ENCODE results near the gene ALX3. TPM values are rescaled to one million over a fixed set of nuclear protein-coding genes. Genes with fewer than 3 reads are reported as not detected.

Gene ALX3
- total RNA-seq, 1 experiment from 2014 or later = not detected

DNA sequence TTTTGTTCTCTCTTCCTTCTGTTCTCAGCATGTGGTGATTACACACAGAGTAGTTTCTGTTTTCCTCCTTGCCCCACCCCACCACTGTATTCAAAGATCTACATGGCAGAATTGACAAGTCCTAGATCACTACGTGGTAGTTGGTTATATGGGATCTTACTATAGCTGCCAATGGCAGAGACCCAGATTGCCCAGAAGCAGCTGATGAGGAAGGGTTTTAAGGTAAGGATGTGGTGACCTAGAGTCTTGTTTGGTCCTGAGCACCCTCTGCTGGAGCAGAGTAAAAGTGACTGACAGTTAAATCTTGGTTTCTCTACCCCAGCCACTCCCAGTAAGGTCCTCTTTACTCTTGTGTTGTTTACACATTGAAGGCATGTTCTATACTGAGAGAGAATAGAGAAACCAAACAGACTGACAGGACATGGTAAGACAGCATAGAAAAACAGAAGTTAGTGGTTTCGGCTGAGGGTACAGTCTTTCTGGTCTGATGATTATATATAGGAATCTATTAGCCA, 58.9 kb downstream of the ALX3 start:
- H3K9me2 ChIP-seq (ENCODE audit: insufficient read depth) = no peaks in the 10 kb centered on the region
- peaks cover 63% of the 10 kb centered on the region for H3F3A ChIP-seq (ENCODE audit: insufficient read depth, low read depth)
- peak; percentile 27 to 59 for DNase-seq
- intact Hi-C loops (cut with micrococcal nuclease; ENCODE audit: unreplicated experiment) = loop anchor here (1.0 to 5.0 kb wide), 2 partner anchors 27 to 369 kb away; partner anchors contain the start of gene AHCYL1
- ChIA-PET CTCF (interaction anchor here (0.7 to 1.9 kb wide), 5 partner anchors 23 to 234 kb away, joined by 3 to 9 read pairs (median 3); partner anchors contain the start of gene AHCYL1), POLR2A (ENCODE audit: unreplicated experiment) (no interaction called here)
- no peak overlapping the region for H2AFZ ChIP-seq
- no peak overlapping the region for H3K4me2 ChIP-seq
- no peak for TF ChIP-seq EZH2 (IDR thresholded peaks at IDR 0.05; ENCODE audit: low read depth)
- TF ChIP-seq CTCF (conservative IDR thresholded peaks at IDR 0.05) = peak; percentile 82
- peaks cover 81% of the 10 kb centered on the region for H3K36me3 ChIP-seq (ENCODE audit: low read depth)
- H3K4me1 ChIP-seq (replicated peaks; ENCODE audit: insufficient read depth) = peaks cover 11% of the 10 kb centered on the region
- H3K27me3 ChIP-seq (ENCODE audit: insufficient read depth, low read depth) = no peaks in the 10 kb centered on the region
- no peak overlapping the region for H3K4me3 ChIP-seq
- H3K27ac ChIP-seq = no peak overlapping the region
- BruUV-seq (replicated peaks) = no TSS peak
- H3K9me3 ChIP-seq (ENCODE audit: insufficient read depth, low read depth) = no peaks in the 10 kb centered on the region
- peaks cover 54% of the 10 kb centered on the region for H3K79me2 ChIP-seq (ENCODE audit: low read depth)
- H4K20me1 ChIP-seq (ENCODE audit: insufficient read depth) = peaks cover 13% of the 10 kb centered on the region; the same call in 1 of the 2 replicates

Other genes with a start within 250 kb of the ALX3 start
- 29.8 and 35.2 TPM in 2 replicates for gene CSF1, start 159.8 kb downstream of the ALX3 start, total RNA-seq (2021)
- 143 and 147 TPM in 2 replicates for gene AHCYL1, start 85.9 kb downstream of the ALX3 start, total RNA-seq (2021)
- gene STRIP1, start 36.0 kb downstream of the ALX3 start, total RNA-seq (2021) = 32.1 and 36.5 TPM in 2 replicates
- gene UBL4B, start 41.8 kb upstream of the ALX3 start, total RNA-seq (2021) = 0.24 and 0.28 TPM in 2 replicates
- gene SLC6A17, start 79.8 kb upstream of the ALX3 start, total RNA-seq (2021) = 3.2 and 4.5 TPM in 2 replicates
- 8.6 and 9.4 TPM in 2 replicates for gene KCNC4, start 139.6 kb upstream of the ALX3 start, total RNA-seq (2021)

Data from PC-9 (cell line).